Measurements from ENCODE around the gene SIRT5.

SIRT5 gene

GRCh38 chr6:13565921-13566320 lies 8.5 kb upstream of the SIRT5 start:
- Mint-ChIP-seq H3K4me3 (no peak overlapping the region), H3K27me3 (peaks cover 6% of the 10 kb centered on the region), H3K4me1 (ENCODE audit: low read depth) (no peaks in the 10 kb centered on the region), H3K36me3 (ENCODE audit: low read depth) (no peaks in the 10 kb centered on the region), H3K27ac (no peak overlapping the region), H3K9me3 (no peaks in the 10 kb centered on the region)
- no peak for DNase-seq

- peaks cover 6% of the 10 kb centered on the region for H3K27me3 Mint-ChIP-seq
Observed at GRCh38 chr6:13566500-13566899, 7.9 kb upstream of the SIRT5 start.

GRCh38 chr6:13568970-13569369 lies 5.4 kb upstream of the SIRT5 start:
- H3K9me3 Mint-ChIP-seq: no peaks in the 10 kb centered on the region
- H3K27ac Mint-ChIP-seq: no peak overlapping the region
- H3K27me3 Mint-ChIP-seq: peaks cover 6% of the 10 kb centered on the region
- no peak overlapping the region for H3K4me3 Mint-ChIP-seq
- DNase-seq: no peak
- no peaks in the 10 kb centered on the region for H3K36me3 Mint-ChIP-seq (ENCODE audit: low read depth)
- peaks cover 12% of the 10 kb centered on the region for H3K4me1 Mint-ChIP-seq (ENCODE audit: low read depth)

More at GRCh38 chr6:13566500-13566899, 7.9 kb upstream of the SIRT5 start:
- H3K4me1 Mint-ChIP-seq (ENCODE audit: low read depth): no peaks in the 10 kb centered on the region
- no peak overlapping the region for H3K4me3 Mint-ChIP-seq
- DNase-seq: no peak
- H3K27ac Mint-ChIP-seq: no peak overlapping the region
- no peaks in the 10 kb centered on the region for H3K9me3 Mint-ChIP-seq
- H3K36me3 Mint-ChIP-seq (ENCODE audit: low read depth): no peaks in the 10 kb centered on the region

GRCh38 chr6:13572240-13572639 lies 2.2 kb upstream of the SIRT5 start:
- Mint-ChIP-seq H3K4me1 (ENCODE audit: low read depth) (peaks cover 29% of the 10 kb centered on the region), H3K4me3 (no peak overlapping the region), H3K27ac (no peak overlapping the region), H3K36me3 (ENCODE audit: low read depth) (peaks cover 8% of the 10 kb centered on the region), H3K27me3 (peaks cover 6% of the 10 kb centered on the region), H3K9me3 (no peaks in the 10 kb centered on the region)
- no peak for DNase-seq

- Mint-ChIP-seq H3K4me3 (peak overlapping the region; percentile 97), H3K4me1 (ENCODE audit: low read depth) (peaks cover 29% of the 10 kb centered on the region), H3K27ac (peak overlapping the region; percentile 88), H3K36me3 (ENCODE audit: low read depth) (peaks cover 13% of the 10 kb centered on the region), H3K9me3 (no peaks in the 10 kb centered on the region), H3K27me3 (peaks cover 3% of the 10 kb centered on the region)
- DNase-seq: no peak
Observed at GRCh38 chr6:13572951-13573654, 1.3 kb upstream of the SIRT5 start.

GRCh38 chr6:13573669-13574110 lies 711 bp upstream of the SIRT5 start:
- Mint-ChIP-seq H3K9me3 (no peaks in the 10 kb centered on the region), H3K4me1 (ENCODE audit: low read depth) (peaks cover 29% of the 10 kb centered on the region), H3K36me3 (ENCODE audit: low read depth) (peaks cover 14% of the 10 kb centered on the region), H3K4me3 (peak overlapping the region; percentile 97), H3K27me3 (peaks cover under 1% of the 10 kb centered on the region), H3K27ac (peak overlapping the region; percentile 88)
- no peak for DNase-seq

- Mint-ChIP-seq H3K36me3 (ENCODE audit: low read depth) (peaks cover 16% of the 10 kb centered on the region), H3K27me3 (no peaks in the 10 kb centered on the region), H3K27ac (peak overlapping the region; percentile 99), H3K4me3 (peak overlapping the region; percentile 97), H3K9me3 (no peaks in the 10 kb centered on the region), H3K4me1 (ENCODE audit: low read depth) (peaks cover 29% of the 10 kb centered on the region)
- DNase-seq: peak; percentile 94
Observed at GRCh38 chr6:13574149-13574570, 241 bp upstream of the SIRT5 start.

GRCh38 chr6:13575377-13575775 lies 975 bp downstream of the SIRT5 start:
- Mint-ChIP-seq H3K4me3 (peak overlapping the region; percentile 97), H3K36me3 (ENCODE audit: low read depth) (peaks cover 24% of the 10 kb centered on the region), H3K27me3 (no peaks in the 10 kb centered on the region), H3K4me1 (ENCODE audit: low read depth) (peaks cover 29% of the 10 kb centered on the region), H3K9me3 (no peaks in the 10 kb centered on the region), H3K27ac (peak overlapping the region; percentile 99)
- no peak for DNase-seq

GRCh38 chr6:13576017-13576416 lies 1.6 kb downstream of the SIRT5 start:
- H3K9me3 Mint-ChIP-seq: no peaks in the 10 kb centered on the region
- DNase-seq: no peak
- peaks cover 29% of the 10 kb centered on the region for H3K4me1 Mint-ChIP-seq (ENCODE audit: low read depth)
- peaks cover 30% of the 10 kb centered on the region for H3K36me3 Mint-ChIP-seq (ENCODE audit: low read depth)
- peak overlapping the region; percentile 42 for H3K27ac Mint-ChIP-seq
- H3K4me3 Mint-ChIP-seq: peak overlapping the region; percentile 51
- no peaks in the 10 kb centered on the region for H3K27me3 Mint-ChIP-seq

GRCh38 chr6:13577926-13578325 lies 3.5 kb downstream of the SIRT5 start:
- Mint-ChIP-seq H3K4me3 (no peak overlapping the region), H3K4me1 (ENCODE audit: low read depth) (peaks cover 26% of the 10 kb centered on the region), H3K27ac (no peak overlapping the region), H3K27me3 (no peaks in the 10 kb centered on the region), H3K9me3 (no peaks in the 10 kb centered on the region), H3K36me3 (ENCODE audit: low read depth) (peaks cover 39% of the 10 kb centered on the region)
- no peak for DNase-seq

GRCh38 chr6:13579911-13580310 lies 5.5 kb downstream of the SIRT5 start:
- peaks cover 15% of the 10 kb centered on the region for H3K4me1 Mint-ChIP-seq (ENCODE audit: low read depth)
- H3K4me3 Mint-ChIP-seq: no peak overlapping the region
- H3K27ac Mint-ChIP-seq: no peak overlapping the region
- H3K27me3 Mint-ChIP-seq: no peaks in the 10 kb centered on the region
- H3K9me3 Mint-ChIP-seq: no peaks in the 10 kb centered on the region
- H3K36me3 Mint-ChIP-seq (ENCODE audit: low read depth): peaks cover 45% of the 10 kb centered on the region
- no peak for DNase-seq

- H3K4me3 Mint-ChIP-seq: no peak overlapping the region
- no peaks in the 10 kb centered on the region for H3K4me1 Mint-ChIP-seq (ENCODE audit: low read depth)
- DNase-seq: no peak
- H3K9me3 Mint-ChIP-seq: no peaks in the 10 kb centered on the region
- H3K27ac Mint-ChIP-seq: no peak overlapping the region
- no peaks in the 10 kb centered on the region for H3K27me3 Mint-ChIP-seq
- peaks cover 59% of the 10 kb centered on the region for H3K36me3 Mint-ChIP-seq (ENCODE audit: low read depth)
Observed at GRCh38 chr6:13581700-13582229, 7.4 kb downstream of the SIRT5 start.

- H3K27ac Mint-ChIP-seq: no peak overlapping the region
- H3K9me3 Mint-ChIP-seq: no peaks in the 10 kb centered on the region
- no peaks in the 10 kb centered on the region for H3K4me1 Mint-ChIP-seq (ENCODE audit: low read depth)
- H3K27me3 Mint-ChIP-seq: no peaks in the 10 kb centered on the region
- no peak overlapping the region for H3K4me3 Mint-ChIP-seq
- peaks cover 57% of the 10 kb centered on the region for H3K36me3 Mint-ChIP-seq (ENCODE audit: low read depth)
- DNase-seq: no peak
Observed at GRCh38 chr6:13586603-13587542, 12.5 kb downstream of the SIRT5 start.

- peaks cover 62% of the 10 kb centered on the region for H3K36me3 Mint-ChIP-seq (ENCODE audit: low read depth)
- DNase-seq: no peak
- no peaks in the 10 kb centered on the region for H3K9me3 Mint-ChIP-seq
- peaks cover 2% of the 10 kb centered on the region for H3K4me1 Mint-ChIP-seq (ENCODE audit: low read depth)
- no peak overlapping the region for H3K4me3 Mint-ChIP-seq
- no peaks in the 10 kb centered on the region for H3K27me3 Mint-ChIP-seq
- H3K27ac Mint-ChIP-seq: no peak overlapping the region
Observed at GRCh38 chr6:13589801-13590200, 15.4 kb downstream of the SIRT5 start.
